ENCODE measurements around the gene CTDNEP1.

Gene CTDNEP1

GRCh38 chr17:7229504-7229903 is 22.0 kb downstream of the CTDNEP1 start:
- no peak for DNase-seq (ENCODE audit: low read depth in 3 of 3)

DNA sequence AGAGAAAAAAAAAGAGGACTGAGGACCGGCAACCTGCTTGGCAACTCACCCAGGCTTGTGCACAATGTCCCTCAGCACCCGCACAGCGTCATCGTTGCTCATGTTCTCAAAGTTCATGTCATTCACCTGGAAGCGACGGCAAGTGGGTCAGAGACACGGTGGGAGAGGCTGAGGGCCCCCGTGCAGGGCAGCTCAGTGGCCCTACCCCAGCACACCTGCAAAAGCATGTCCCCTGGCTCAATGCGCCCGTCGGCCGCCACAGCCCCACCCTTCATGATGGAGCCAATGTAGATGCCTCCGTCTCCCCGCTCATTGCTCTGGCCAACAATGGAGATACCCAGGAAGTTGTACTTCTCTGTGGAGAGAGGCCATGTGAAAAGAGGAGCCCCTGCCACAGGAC is 22.6 kb downstream of the CTDNEP1 start:
- no peak for DNase-seq (ENCODE audit: low read depth in 3 of 3)

DNA sequence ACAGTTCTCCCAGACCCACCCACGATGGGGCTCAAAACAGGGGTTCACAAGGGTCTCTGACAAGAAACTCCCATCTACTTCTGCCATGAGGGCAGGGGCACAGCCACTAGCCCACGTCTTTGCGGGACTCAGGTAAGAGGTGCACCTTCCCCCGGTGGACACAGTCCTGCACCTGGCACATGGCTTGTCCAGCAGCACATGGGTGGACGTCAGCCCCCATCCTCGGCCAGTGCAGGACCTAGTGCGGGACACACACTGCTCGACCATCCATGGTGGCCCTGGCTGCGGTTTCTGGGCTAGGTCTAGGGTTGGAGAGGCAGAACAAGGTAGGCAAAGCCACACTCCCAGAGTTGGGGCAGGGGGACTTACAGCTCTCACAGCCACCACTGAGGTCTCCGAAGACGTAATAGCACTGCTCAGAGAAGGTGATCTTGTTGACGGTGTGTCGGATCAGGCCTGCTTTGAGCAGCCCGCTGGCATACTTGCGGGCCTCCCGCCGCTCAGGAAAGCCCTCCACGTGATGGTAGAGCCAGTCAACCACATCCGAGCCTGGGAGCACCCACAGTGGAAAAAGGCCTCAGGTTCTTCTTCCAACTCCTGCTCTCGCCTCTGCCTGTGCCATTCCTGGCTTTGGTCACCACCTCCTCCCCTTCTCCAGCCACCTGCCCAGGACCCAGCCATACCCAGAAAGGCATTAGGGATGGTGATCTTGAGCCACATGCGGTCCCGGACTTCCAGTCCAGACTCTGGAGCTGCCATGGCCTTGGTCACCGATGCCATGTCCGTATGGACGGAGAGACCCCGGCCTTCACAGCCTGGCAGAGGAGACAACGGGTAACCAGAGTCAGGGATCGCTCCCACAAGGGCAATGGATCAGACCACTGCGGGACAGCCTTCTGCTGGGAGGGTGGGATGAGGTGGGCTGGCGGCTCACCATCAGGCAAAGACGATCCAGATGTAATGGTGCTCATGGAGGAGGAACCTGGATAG is 24.5 kb downstream of the CTDNEP1 start:
- no peak for DNase-seq (ENCODE audit: low read depth in 3 of 3)

GRCh38 chr17:7225711-7226331 is 25.7 kb downstream of the CTDNEP1 start:
- no peak for DNase-seq (ENCODE audit: low read depth in 3 of 3)

- no peak for DNase-seq (ENCODE audit: low read depth in 3 of 3)
Measured at GRCh38 chr17:7224661-7225111, 26.8 kb downstream of the CTDNEP1 start.

DNA sequence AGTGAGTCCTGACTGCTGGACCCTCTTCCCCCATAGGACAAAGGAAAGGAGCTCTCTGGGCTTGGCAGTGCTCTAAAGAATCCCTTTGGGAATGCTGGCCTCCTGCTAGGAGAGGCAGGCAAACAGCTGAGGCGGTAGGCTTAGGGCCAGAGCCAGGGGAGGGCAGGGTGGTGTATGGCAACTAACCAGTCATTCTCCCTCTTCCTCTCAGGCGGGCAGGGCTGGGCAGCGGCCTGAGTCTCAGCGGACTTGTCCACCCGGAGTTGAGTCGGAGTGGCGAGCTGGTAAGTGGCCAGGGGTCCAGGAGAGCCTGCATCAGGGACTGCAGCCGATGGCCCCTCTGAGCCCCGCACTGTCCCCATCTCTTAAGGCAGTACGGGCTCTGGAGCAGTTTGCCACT is 27.4 kb downstream of the CTDNEP1 start:
- no peak for DNase-seq (ENCODE audit: low read depth in 3 of 3)

DNA sequence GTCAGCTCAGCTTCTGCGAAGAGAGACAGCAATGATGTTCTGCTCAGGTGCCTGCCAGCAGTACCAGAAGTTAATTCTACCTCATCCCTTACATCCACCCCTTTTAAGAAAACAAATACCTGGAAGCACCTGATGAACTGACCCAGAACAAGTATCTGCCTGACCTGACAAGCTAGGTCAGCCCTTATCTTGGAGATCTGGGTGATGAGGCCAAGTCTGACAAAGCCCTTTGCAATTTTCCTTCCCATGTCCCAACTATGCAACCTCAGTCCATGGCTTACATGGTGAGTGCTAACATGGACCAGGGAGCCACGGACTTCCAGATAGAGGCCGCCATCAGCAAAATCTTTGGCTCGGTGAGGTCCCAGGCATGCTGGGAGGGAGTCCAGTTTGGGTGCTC is 28.2 kb downstream of the CTDNEP1 start:
- DNase-seq (ENCODE audit: low read depth in 3 of 3): no peak

DNA sequence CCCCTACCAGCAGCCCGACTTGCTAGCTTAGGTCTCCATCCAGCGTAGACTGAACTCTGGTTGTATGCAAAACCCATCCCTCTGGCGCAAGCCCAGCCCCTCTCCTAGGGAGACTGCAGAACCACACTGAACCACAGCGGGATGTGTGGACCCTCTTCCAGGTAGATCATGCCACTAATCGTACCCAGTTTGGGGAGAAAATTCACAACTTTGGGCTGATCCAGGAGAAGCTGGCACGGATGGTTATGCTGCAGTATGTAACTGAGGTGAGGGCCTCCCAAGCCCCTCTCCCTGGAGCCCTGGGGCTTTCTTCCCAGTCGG is 28.6 kb downstream of the CTDNEP1 start:
- DNase-seq (ENCODE audit: low read depth in 3 of 3): no peak

GRCh38 chr17:7222093-7222971 is 29.2 kb downstream of the CTDNEP1 start:
- no peak for DNase-seq (ENCODE audit: low read depth in 3 of 3)

GRCh38 chr17:7221278-7222092 is 30.0 kb downstream of the CTDNEP1 start:
- DNase-seq (ENCODE audit: low read depth in 3 of 3): no peak

GRCh38 chr17:7220593-7221277 is 30.8 kb downstream of the CTDNEP1 start:
- DNase-seq (ENCODE audit: low read depth in 3 of 3): peak in 2 of 3 experiments; percentile 22 to 51

- DNase-seq (ENCODE audit: low read depth in 3 of 3): peak; percentile 52 to 86 (median 62)
Measured at GRCh38 chr17:7219812-7220592, 31.5 kb downstream of the CTDNEP1 start, which contains the start of the genes ACADVL and DLG4. ACADVL (plus strand) TSS chr17:7219938; CDS start chr17:7219985, 47 bp downstream. DLG4 (minus strand) TSS chr17:7219836.

DNA sequence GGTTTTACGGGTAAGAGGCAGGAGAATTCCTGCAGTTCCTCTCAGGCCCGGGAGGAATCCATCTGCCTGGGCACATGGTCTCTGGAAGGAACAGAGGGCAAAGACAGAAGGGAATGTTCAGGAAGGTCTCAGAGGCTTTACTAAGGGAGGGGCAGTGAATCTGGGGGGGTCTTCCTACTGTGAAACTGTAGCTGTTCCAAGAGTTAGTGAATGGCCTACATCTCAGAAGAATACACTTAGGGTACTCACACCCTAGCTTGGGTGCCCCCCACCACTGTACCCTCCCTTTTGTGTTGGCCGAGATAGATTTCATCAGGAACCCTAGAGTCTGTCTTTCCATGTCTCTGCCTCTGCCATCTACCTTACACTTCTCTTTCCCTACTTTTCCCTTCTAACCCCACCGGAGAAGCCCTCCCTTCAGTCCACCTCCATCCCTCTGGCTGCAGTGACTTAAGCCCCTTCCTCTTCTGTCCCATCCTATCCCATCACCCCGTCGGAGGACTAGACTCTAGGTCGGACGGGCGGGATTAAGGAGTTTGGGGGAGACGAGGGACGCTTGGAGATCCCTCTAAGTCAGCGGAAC is 32.2 kb downstream of the CTDNEP1 start:
- DNase-seq (ENCODE audit: low read depth in 3 of 3): no peak

DNA sequence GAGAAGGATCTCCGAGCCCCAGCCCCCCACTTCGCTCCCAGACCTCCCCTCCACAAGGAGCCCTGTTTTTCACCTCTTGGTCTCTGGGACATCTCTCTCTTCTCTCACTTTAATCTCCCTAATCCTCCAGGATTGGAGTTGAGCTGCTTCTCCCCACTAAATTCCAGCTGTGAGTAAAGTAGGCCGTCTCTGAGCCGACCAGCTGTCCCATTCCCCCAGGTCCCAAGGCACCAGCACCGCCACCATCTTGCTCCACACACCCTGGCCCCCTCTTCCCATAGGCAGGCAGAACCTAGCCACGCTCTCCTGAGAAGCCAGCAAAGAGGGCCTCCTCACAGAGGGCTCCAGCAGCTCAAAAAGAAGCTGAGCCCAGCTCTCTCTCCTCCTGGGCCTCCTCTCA is 32.8 kb downstream of the CTDNEP1 start:
- no peak for DNase-seq (ENCODE audit: low read depth in 3 of 3)

GRCh38 chr17:7218166-7218565 is 33.4 kb downstream of the CTDNEP1 start:
- no peak for DNase-seq (ENCODE audit: low read depth in 3 of 3)

- no peak for DNase-seq (ENCODE audit: low read depth in 3 of 3)
Measured at GRCh38 chr17:7217113-7217987, 34.2 kb downstream of the CTDNEP1 start.

DNA sequence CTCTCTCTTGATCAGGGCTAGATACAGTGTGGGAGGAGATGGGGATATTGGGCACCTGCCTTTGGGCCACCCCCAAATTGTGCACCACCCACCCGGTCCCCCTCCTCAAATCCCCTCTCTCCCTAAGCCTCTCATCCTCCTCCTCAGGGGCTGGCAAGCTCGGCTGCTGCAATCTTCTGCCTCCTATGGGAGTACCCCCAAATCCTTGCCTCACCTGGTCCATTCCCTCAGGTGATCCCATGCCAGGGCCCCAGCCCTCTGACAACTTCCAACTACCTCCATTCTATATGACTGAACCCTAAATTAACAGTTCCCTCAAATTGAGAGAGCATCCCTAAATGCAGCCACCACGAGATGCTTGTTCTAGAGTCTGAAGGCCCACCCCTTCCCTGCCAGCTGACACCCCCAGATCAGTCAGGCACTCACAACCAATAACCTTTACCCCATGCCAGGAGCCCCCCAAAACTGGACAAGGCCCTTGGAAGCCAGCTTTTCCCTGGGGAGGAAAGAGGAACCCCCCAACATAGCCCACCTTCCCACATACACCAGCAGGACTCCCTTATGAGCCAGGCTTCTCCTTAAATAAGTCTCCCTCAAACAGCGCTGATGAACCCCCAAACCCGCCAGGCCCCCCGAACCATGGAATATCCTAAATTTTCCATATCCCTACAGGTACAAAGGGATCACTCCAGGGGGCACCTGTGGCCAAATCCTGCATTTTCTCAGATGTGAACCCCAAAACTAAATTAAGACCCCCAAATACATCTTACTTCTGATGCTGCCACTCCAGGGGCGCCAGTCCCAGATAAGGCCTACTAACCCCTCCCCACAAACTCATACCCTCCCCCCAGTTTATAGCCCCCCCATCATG is 35.1 kb downstream of the CTDNEP1 start:
- DNase-seq (ENCODE audit: low read depth in 3 of 3): no peak
